H1 (cell line): ENCODE data around the gene FMNL2. TPM values are rescaled to one million over a fixed set of nuclear protein-coding genes. Genes with fewer than 3 reads are reported as not detected.

Source experiments
- CTCF ChIA-PET: fragments of 300-600 bp; sonication (Branson Sonifier 250); formaldehyde crosslinking; loops from one replicate; lab custom pipeline; 2021; ENCODE audit not compliant: partially characterized antibody; lab: Charles Lee
- POLR2A ChIA-PET: fragments of 300-600 bp; sonication (Branson Sonifier 250); formaldehyde crosslinking; loops from one replicate; lab custom pipeline; 2021; ENCODE audit warnings: inconsistent platforms; ENCODE audit not compliant: partially characterized antibody; lab: Charles Lee
- DNase-seq, 2 experiments: peaks; one replicate each; pipeline versions ENCODE4 v3.0.0 to v3.0.0-alpha.2; 2010 to 2022; ENCODE audit warnings: low spot score in 2 of 2, low read depth in 1 of 2, mixed read lengths in 1 of 2
- FAIRE-seq: peaks from 2 replicates; lab custom pipeline; 2011; peaks lifted over from hg19 to GRCh38; lab: Jason Lieb, UNC
- H2AFZ ChIP-seq: 2 replicates; pipeline ENCODE4 v1.8.1; 2012; ENCODE audit warnings: low read length, inconsistent platforms
- H2AK5ac ChIP-seq: 2 replicates; pipeline ENCODE4 v1.6.1; 2013; ENCODE audit warnings: low read depth, low read length
- H2BK120ac ChIP-seq: replicated peaks from 2 replicates; pipeline ENCODE3; 2013; ENCODE audit warnings: low read depth, low read length, inconsistent platforms
- H2BK12ac ChIP-seq: 2 replicates; pipeline ENCODE4 v1.6.1; 2013; ENCODE audit warnings: low read depth, low read length
- H2BK15ac ChIP-seq: 2 replicates; pipeline ENCODE4 v1.6.1; 2013; ENCODE audit warnings: low read length
- H2BK20ac ChIP-seq: 2 replicates; pipeline ENCODE4 v1.6.1; 2013; ENCODE audit warnings: low read length
- H2BK5ac ChIP-seq: 2 replicates; pipeline ENCODE4 v1.6.1; 2013; ENCODE audit warnings: low read depth, low read length
- H3K14ac ChIP-seq: 2 replicates; pipeline ENCODE4 v1.6.1; 2013; ENCODE audit warnings: inconsistent platforms; ENCODE audit not compliant: insufficient read length
- H3K18ac ChIP-seq: 2 replicates; pipeline ENCODE4 v1.6.1; 2013; ENCODE audit warnings: low read length; ENCODE audit errors: extremely low read depth
- H3K23ac ChIP-seq: 2 replicates; pipeline ENCODE4 v1.6.1; 2013; ENCODE audit warnings: inconsistent platforms; ENCODE audit not compliant: insufficient read length
- H3K23me2 ChIP-seq: 2 replicates; pipeline ENCODE4 v1.6.1; 2013; ENCODE audit warnings: low read depth, low read length
- H3K27ac ChIP-seq: 2 replicates; pipeline ENCODE4 v1.6.1; 2011; ENCODE audit warnings: low read depth, low read length, inconsistent platforms
- H3K27me3 ChIP-seq, 4 experiments: replicated peaks in 1 of 4; 1 replicate in 1 of 4; 2 replicates in 3 of 4; pipeline versions ENCODE4 v1.6.1 to v1.8.1; 2011 to 2013; ENCODE audit warnings: low read length in 3 of 4, mild to moderate bottlenecking in 3 of 4, inconsistent platforms in 2 of 4, mixed read lengths in 2 of 4, moderate library complexity in 1 of 4; ENCODE audit not compliant: control insufficient read depth in 3 of 4, insufficient read depth in 3 of 4; ENCODE audit errors: extremely low read depth in 1 of 4
- H3K36me3 ChIP-seq, 4 experiments: 2 replicates each; pipeline versions ENCODE4 v1.6.1 to v1.8.1; 2011 to 2013; ENCODE audit warnings: mild to moderate bottlenecking in 4 of 4, low read length in 3 of 4, moderate library complexity in 2 of 4, control low read depth in 1 of 4, inconsistent platforms in 1 of 4; ENCODE audit not compliant: insufficient read depth in 4 of 4, control insufficient read depth in 2 of 4
- H3K4ac ChIP-seq: replicated peaks from 2 replicates; pipeline ENCODE3; 2013; ENCODE audit warnings: low read length, low read depth, mixed read lengths, inconsistent platforms; ENCODE audit not compliant: insufficient read length
- H3K4me1 ChIP-seq, 4 experiments: replicated peaks in 1 of 4; 1 replicate in 1 of 4; 2 replicates in 3 of 4; pipeline versions ENCODE4 v1.6.1 to v1.8.1; 2011 to 2013; ENCODE audit warnings: low read length in 3 of 4, inconsistent platforms in 2 of 4, mixed read lengths in 1 of 4; ENCODE audit not compliant: insufficient read depth in 4 of 4, control insufficient read depth in 3 of 4
- H3K4me2 ChIP-seq, 2 experiments: 2 replicates each; pipeline versions ENCODE4 v1.6.1 to v1.8.1; 2011 to 2013; ENCODE audit warnings: low read depth in 2 of 2, low read length in 2 of 2, control low read depth in 1 of 2, inconsistent platforms in 1 of 2, mild to moderate bottlenecking in 1 of 2; ENCODE audit not compliant: insufficient read depth in 1 of 2
- H3K4me3 ChIP-seq, 4 experiments: fragments of 200-600, 300-600 bp in 1 of 4; sonication (generic), shearing (Covaris generic), sonication (Bioruptor Twin) in 1 of 4; 2 replicates each; pipeline versions ENCODE4 v1.5.1 to v1.8.1; 2011 to 2016; ENCODE audit warnings: low read length in 4 of 4, low read depth in 3 of 4, control low read depth in 2 of 4, inconsistent platforms in 2 of 4, mild to moderate bottlenecking in 2 of 4, mixed read lengths in 1 of 4, moderate library complexity in 1 of 4; ENCODE audit not compliant: insufficient read depth in 2 of 4; ENCODE audit errors: extremely low read depth in 1 of 4
- H3K56ac ChIP-seq: replicated peaks from 2 replicates; pipeline ENCODE3; 2013; ENCODE audit warnings: low read depth, mild to moderate bottlenecking, mixed read lengths, low read length, inconsistent platforms; ENCODE audit not compliant: insufficient read length
- H3K79me1 ChIP-seq: 2 replicates; pipeline ENCODE4 v1.6.1; 2013; ENCODE audit warnings: low read depth, low read length, control low read depth
- H3K79me2 ChIP-seq, 2 experiments: 2 replicates each; pipeline versions ENCODE4 v1.6.1 to v1.8.1; 2012 to 2013; ENCODE audit warnings: low read length in 2 of 2, mild to moderate bottlenecking in 2 of 2, inconsistent platforms in 1 of 2; ENCODE audit not compliant: insufficient read depth in 2 of 2, control insufficient read depth in 1 of 2
- H3K9ac ChIP-seq, 4 experiments: replicated peaks in 1 of 4; 1 replicate in 1 of 4; 2 replicates in 3 of 4; pipeline versions ENCODE4 v1.6.1 to v1.8.1; 2011 to 2013; ENCODE audit warnings: low read depth in 3 of 4, low read length in 3 of 4, control low read depth in 2 of 4, mild to moderate bottlenecking in 2 of 4, moderate library complexity in 2 of 4, inconsistent platforms in 1 of 4; ENCODE audit errors: extremely low read depth in 1 of 4
- H3K9me3 ChIP-seq, 2 experiments: 2 replicates each; pipeline versions ENCODE4 v1.6.1 to v1.8.1; 2012 to 2013; ENCODE audit warnings: mild to moderate bottlenecking in 2 of 2, moderate library complexity in 2 of 2, control low read depth in 1 of 2, inconsistent platforms in 1 of 2, low read depth in 1 of 2, low read length in 1 of 2, mixed read lengths in 1 of 2; ENCODE audit not compliant: insufficient read depth in 2 of 2
- H4K20me1 ChIP-seq, 2 experiments: replicated peaks in 1 of 2; 2 replicates each; pipeline versions ENCODE3 to v1.8.1; 2011 to 2013; ENCODE audit warnings: inconsistent platforms in 2 of 2, low read length in 2 of 2, mild to moderate bottlenecking in 1 of 2; ENCODE audit not compliant: insufficient read depth in 2 of 2, control insufficient read depth in 1 of 2
- H4K5ac ChIP-seq: 2 replicates; pipeline ENCODE4 v1.6.1; 2013; ENCODE audit warnings: low read length, low read depth, mixed read lengths, inconsistent platforms; ENCODE audit not compliant: insufficient read length
- H4K8ac ChIP-seq: 2 replicates; pipeline ENCODE4 v1.8.0; 2013; ENCODE audit warnings: mild to moderate bottlenecking, moderate library complexity, low read length, inconsistent platforms; ENCODE audit not compliant: insufficient read depth; ENCODE audit errors: extremely low read depth
- H4K91ac ChIP-seq: replicated peaks from 2 replicates; pipeline ENCODE3; 2013; ENCODE audit warnings: low read length, mixed read lengths, inconsistent platforms; ENCODE audit not compliant: insufficient read length
- CBX5 ChIP-seq: fragments of 300-800, 300-1000 bp; sonication (generic); IDR thresholded peaks from 2 replicates; pipeline ENCODE4 v1.7.1; 2016; ENCODE audit warnings: antibody characterized with exemption, low read length, low read depth
- GTF2F1 ChIP-seq: IDR thresholded peaks from 2 replicates; pipeline ENCODE4 v1.6.1; 2012; ENCODE audit warnings: low read depth, low read length, improper control_type of control experiment, borderline replicate concordance
- MAX ChIP-seq: IDR thresholded peaks from 2 replicates; pipeline ENCODE4 v1.6.1; 2012; ENCODE audit warnings: inconsistent platforms
- SIRT6 ChIP-seq: IDR thresholded peaks from one replicate; pipeline ENCODE4 v1.7.1; 2012; ENCODE audit warnings: low read length, inconsistent platforms
- WGBS, 2 experiments: shearing (Covaris generic) in 1 of 2; methylation state at CpG; one replicate each; pipeline versions ENCODE4 v1.1.6 to v1.1.7; 2013 to 2015; ENCODE audit warnings: low lambda C conversion rate in 2 of 2, mixed read lengths in 2 of 2, inconsistent platforms in 1 of 2, low coverage in 1 of 2, missing lambda C conversion rate in 1 of 2; ENCODE audit not compliant: insufficient replicate concordance in 2 of 2, insufficient coverage in 1 of 2, insufficient read length in 1 of 2; ENCODE audit errors: extremely low coverage in 1 of 2, missing lambda C conversion rate in 1 of 2; 5-methylcytosine and 5-hydroxymethylcytosine counted together
- polyA plus RNA-seq, 7 experiments: library from polyadenylated mRNA; depleted of rRNA in 3 of 7; stranded (reverse) in 5 of 7; unstranded in 2 of 7; fragments of >200 nt in 5 of 7; fragments of 200-250 nt in 2 of 7; gene quantifications; 1 replicate in 5 of 7; 2 replicates in 1 of 7; 4 replicates in 1 of 7; pipeline versions ENCODE4 v1.2.1 to v1.2.3, GENCODE V29; 2011 to 2013; ENCODE audit warnings: missing spikeins in 2 of 7, mixed read lengths in 2 of 7
- total RNA-seq: library from RNA; stranded (reverse); fragmentation: NEBNext Ultra II Directional; extraction: Animal tissue kit (Norgen Biotek cat#: 25700); gene quantifications from 2 replicates; pipeline ENCODE4 v1.2.1, GENCODE V29; 2021

Gene FMNL2
- total and polyA plus RNA-seq, 2 of the 8 experiments (the other 6 are each of a cell fraction or from before 2014, with no cell fraction given): 15.5 to 45.1 TPM

GRCh38 chr2:152328013-152328412 is 7.0 kb upstream of the FMNL2 start:
- H4K20me1 ChIP-seq: no peaks in the 10 kb centered on the region
- ChIA-PET POLR2A (no interaction called here), CTCF (no interaction called here)
- DNase-seq (no peak), FAIRE-seq (no peak)
- no peak overlapping the region for H2BK12ac ChIP-seq
- H2BK5ac ChIP-seq: no peak overlapping the region
- no peaks in the 10 kb centered on the region for H3K79me2 ChIP-seq
- H3K4me2 ChIP-seq: no peak overlapping the region
- H4K5ac ChIP-seq: no peak overlapping the region
- no peak overlapping the region for H3K18ac ChIP-seq
- H4K91ac ChIP-seq: no peak overlapping the region
- H2BK20ac ChIP-seq: no peak overlapping the region
- H2BK15ac ChIP-seq: no peak overlapping the region
- H3K23ac ChIP-seq: no peak overlapping the region
- no peaks in the 10 kb centered on the region for H3K23me2 ChIP-seq
- no peak overlapping the region for H3K56ac ChIP-seq
- H3K79me1 ChIP-seq: no peaks in the 10 kb centered on the region
- 81% methylated on average over 2 of the region's 2 CpGs; no CpG with 5 or more reads in 1 of the 2 experiments for whole genome bisulfite sequencing, 2 experiments
- H2AFZ ChIP-seq: no peak overlapping the region
- H3K9me3 ChIP-seq: no peaks in the 10 kb centered on the region
- H3K4me1 ChIP-seq: no peaks in the 10 kb centered on the region
- H3K14ac ChIP-seq: no peak overlapping the region
- no peaks in the 10 kb centered on the region for H3K36me3 ChIP-seq
- no peak overlapping the region for H3K27ac ChIP-seq
- H3K4me3 ChIP-seq: no peak overlapping the region
- H2AK5ac ChIP-seq: no peak overlapping the region
- no peak overlapping the region for H4K8ac ChIP-seq
- H3K4ac ChIP-seq: no peak overlapping the region
- H3K9ac ChIP-seq: no peak overlapping the region
- H2BK120ac ChIP-seq: no peak overlapping the region
- TF ChIP-seq MAX (no peak), GTF2F1 (no peak), CBX5 (no peak), SIRT6 (no peak)
- H3K27me3 ChIP-seq: no peaks in the 10 kb centered on the region
